ENCODE measurements around the gene CATSPERZ.

DNA sequence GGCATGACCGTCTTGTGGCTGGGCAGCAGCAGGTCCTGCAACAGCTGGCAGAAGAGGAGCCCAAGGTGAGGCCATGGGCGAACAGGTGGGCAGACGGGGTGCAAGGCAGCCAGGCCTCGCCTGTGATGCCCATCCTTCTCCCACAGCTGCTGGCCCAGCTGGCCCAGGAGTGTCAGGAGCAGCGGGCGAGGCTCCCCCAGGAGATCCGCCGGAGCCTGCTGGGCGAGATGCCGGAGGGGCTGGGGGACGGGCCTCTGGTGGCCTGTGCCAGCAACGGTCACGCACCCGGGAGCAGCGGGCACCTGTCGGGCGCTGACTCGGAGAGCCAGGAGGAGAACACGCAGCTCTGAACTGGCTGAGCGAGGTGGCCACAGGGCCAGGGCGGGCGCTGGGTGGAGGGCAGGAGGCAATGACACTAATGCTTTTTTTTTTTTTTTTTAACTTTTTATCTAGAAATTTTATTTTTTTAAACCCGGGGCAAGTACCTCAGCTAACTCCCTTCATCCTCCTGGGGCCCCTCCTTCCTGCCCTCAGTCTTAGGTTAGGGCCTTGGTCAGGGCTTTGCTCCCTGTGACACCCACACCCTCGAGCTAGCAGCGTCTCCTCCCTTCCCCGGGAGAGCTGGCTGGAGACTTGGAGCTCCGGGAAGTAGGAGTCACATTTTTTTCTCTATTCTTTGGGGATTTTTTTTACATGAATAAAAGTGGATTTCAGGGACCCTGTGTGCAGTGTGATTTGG is 32.8 kb upstream of the CATSPERZ start:
- TF ChIP-seq CTCF (IDR thresholded peaks at IDR 0.05; ENCODE audit: insufficient read depth, low read length), result no peak
- no peak for TF ChIP-seq REST (IDR thresholded peaks at IDR 0.05; ENCODE audit: insufficient replicate concordance, low read depth)

Data from HL-60 (cell line).